Choroid plexus epithelial cell (primary cell): ENCODE measurements around the gene DMAC1.

Experiments
- DNase-seq: peaks from one replicate; pipeline ENCODE4 v3.0.0-alpha.2; 2010; ENCODE audit warnings: low read depth
- H3K4me3 ChIP-seq: 2 replicates; pipeline ENCODE4 v1.5.1; 2011; ENCODE audit warnings: low read depth, mild to moderate bottlenecking, control low read depth, low read length, moderate library complexity
- CTCF ChIP-seq: conservative IDR thresholded peaks from 2 replicates; pipeline ENCODE4 v1.5.1; 2011; ENCODE audit warnings: low read depth, mild to moderate bottlenecking, control low read depth, inconsistent platforms, low read length, moderate library complexity

The DMAC1 gene

GRCh38 chr9:7799234-7799943 lies at the start of gene DMAC1:
Gene DMAC1 (minus strand): TSS chr9:7799778. CDS start chr9:7799734, 44 bp downstream.
- peak within 1 kb of the TSS; percentile 92 for H3K4me3 ChIP-seq
- no peak for TF ChIP-seq CTCF
- peak; percentile 87 for DNase-seq

- no peak for TF ChIP-seq CTCF
- no peak for DNase-seq
- H3K4me3 ChIP-seq, result no peak overlapping the region
Measured at GRCh38 chr9:7849362-7849761, 49.8 kb upstream of the DMAC1 start.

- no peak overlapping the region for H3K4me3 ChIP-seq
- TF ChIP-seq CTCF, result no peak
- DNase-seq, result no peak
Measured at GRCh38 chr9:7848498-7848897, 48.9 kb upstream of the DMAC1 start.

- TF ChIP-seq CTCF, result peak; percentile 25
- no peak overlapping the region for H3K4me3 ChIP-seq
- peak; percentile 11 for DNase-seq
Measured at GRCh38 chr9:7844242-7844641, 44.7 kb upstream of the DMAC1 start.

- DNase-seq, result no peak
- no peak for TF ChIP-seq CTCF
Measured at GRCh38 chr9:7841831-7842230, 42.3 kb upstream of the DMAC1 start.

GRCh38 chr9:7834531-7834930 lies 35.0 kb upstream of the DMAC1 start:
- no peak overlapping the region for H3K4me3 ChIP-seq
- TF ChIP-seq CTCF, result no peak
- DNase-seq, result no peak

More at GRCh38 chr9:7841831-7842230, 42.3 kb upstream of the DMAC1 start:
- H3K4me3 ChIP-seq, result no peak overlapping the region

- no peak overlapping the region for H3K4me3 ChIP-seq
- TF ChIP-seq CTCF, result no peak
- no peak for DNase-seq
Measured at GRCh38 chr9:7828334-7828733, 28.8 kb upstream of the DMAC1 start.
